Fibroblast of the aortic adventitia (primary cell): ENCODE data around the gene TOB2. TPM values are rescaled to one million over a fixed set of nuclear protein-coding genes. Genes with fewer than 3 reads are reported as not detected.

Experiments used
- DNase-seq: peaks from one replicate; pipeline ENCODE4 v3.0.0-alpha.2; 2010; ENCODE audit warnings: low read depth
- H3K4me3 ChIP-seq: 2 replicates; pipeline ENCODE4 v1.5.1; 2011; ENCODE audit warnings: low read depth, mild to moderate bottlenecking, control low read depth, low read length, moderate library complexity
- total RNA-seq: library from RNA; depleted of rRNA; stranded (reverse); fragments of >200 nt; gene quantifications from 2 replicates; pipeline ENCODE4 v1.2.3, GENCODE V29; 2012; ENCODE audit warnings: low replicate concordance
- TF ChIP-seq, protein P1 (sequence below): IDR thresholded peaks from 2 replicates; pipeline ENCODE4 v1.5.1; 2011; ENCODE audit warnings: mild to moderate bottlenecking, low read length, control low read depth, inconsistent platforms; ENCODE audit not compliant: insufficient read depth

TOB2 gene
- total RNA-seq, 1 donor: 25.4 TPM

DNA sequence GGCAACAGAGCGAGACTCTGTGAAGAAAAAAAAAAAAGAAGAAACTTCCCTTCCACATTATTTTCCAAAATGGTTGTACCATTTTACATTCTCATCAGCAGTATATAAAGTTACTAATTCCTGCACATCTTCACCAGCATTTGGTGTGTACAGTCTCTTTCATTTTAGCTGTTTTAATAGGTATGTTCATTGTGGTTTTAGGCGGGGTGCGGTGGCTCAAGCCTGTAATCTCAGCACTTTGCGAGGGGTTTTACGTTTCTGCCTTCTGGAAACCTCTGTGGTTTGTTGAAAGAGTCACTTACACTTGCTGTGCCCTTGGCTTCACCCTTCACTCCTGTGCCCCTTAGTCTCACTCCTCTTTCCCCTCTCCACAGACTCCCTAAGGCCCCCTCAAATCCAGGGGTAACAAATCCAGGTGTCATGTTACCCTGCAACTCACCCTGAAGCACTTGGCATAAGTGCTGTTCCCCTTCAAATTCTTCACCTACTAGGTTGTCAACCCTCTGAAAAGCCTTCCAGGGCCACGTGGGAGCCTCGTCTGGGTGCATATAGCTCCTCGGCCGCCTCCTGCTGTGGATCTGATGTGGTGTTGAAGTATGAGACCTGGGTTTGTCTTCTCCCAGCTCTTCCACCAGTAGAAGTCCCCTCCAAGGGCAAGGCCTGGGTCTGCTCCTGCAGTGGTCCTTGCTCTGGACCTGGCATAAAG, 20.8 kb downstream of the TOB2 start:
- no peak for DNase-seq
- TF ChIP-seq, protein P1, sequence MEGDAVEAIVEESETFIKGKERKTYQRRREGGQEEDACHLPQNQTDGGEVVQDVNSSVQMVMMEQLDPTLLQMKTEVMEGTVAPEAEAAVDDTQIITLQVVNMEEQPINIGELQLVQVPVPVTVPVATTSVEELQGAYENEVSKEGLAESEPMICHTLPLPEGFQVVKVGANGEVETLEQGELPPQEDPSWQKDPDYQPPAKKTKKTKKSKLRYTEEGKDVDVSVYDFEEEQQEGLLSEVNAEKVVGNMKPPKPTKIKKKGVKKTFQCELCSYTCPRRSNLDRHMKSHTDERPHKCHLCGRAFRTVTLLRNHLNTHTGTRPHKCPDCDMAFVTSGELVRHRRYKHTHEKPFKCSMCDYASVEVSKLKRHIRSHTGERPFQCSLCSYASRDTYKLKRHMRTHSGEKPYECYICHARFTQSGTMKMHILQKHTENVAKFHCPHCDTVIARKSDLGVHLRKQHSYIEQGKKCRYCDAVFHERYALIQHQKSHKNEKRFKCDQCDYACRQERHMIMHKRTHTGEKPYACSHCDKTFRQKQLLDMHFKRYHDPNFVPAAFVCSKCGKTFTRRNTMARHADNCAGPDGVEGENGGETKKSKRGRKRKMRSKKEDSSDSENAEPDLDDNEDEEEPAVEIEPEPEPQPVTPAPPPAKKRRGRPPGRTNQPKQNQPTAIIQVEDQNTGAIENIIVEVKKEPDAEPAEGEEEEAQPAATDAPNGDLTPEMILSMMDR: no peak
- no peak overlapping the region for H3K4me3 ChIP-seq

DNA sequence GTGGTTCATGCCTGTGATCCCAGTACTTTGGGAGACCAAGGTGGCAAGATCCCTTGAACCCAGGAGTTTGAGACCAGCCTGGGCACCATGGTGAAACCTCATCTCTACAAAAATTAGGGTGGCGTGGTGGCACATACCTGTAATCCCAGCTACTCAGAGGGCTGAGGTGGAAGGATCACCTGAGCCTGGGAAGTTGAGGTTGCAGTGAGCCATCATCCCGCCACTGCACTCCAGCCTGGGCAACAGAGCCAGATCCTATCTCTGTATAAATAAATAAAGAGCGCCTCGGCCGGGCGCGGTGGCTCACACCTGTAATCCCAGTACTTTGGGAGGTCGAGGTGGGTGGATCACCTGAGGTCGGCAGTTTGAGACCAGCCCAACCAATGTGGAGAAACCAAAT, 27.9 kb downstream of the TOB2 start:
- no peak for DNase-seq
- TF ChIP-seq, protein P1: no peak
- no peak overlapping the region for H3K4me3 ChIP-seq

DNA sequence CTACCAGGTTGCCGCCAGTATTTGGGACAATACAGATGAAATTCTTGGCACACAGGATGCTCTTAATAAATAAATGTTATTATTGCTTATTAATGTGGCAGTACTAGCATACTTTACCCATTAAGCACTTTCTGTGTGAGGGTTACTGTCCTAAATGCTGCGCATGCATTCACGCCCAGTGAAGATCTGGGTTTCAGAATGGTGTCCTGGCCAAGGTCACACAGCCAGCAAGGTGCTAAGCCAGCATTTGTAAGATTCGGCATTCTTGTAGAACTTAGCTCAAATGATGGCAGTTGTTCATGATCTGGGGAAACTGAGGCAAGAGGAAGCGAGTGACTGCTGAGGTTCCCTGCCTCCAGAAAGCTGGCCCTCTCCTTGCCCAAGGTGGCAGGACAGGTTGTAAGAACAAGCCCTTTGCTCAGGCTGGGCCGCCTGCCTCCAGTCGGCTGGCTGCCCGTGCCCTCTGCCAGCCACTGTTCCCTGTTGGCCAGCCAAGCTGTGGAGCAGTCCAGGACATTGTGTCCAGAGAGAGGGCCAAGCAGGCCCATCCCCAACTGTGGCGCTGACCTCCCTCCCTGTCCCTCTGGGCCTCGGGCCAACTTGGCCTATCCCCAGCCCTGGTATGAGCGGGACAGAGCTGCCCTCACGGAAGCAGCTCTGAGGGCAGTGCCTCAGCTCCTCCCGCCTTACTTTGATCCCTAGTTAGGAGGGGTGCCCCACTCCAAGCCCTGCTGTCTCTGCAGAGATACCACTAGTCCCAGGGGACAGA, 28.8 kb downstream of the TOB2 start:
- no peak for DNase-seq
- TF ChIP-seq, protein P1: no peak

DNA sequence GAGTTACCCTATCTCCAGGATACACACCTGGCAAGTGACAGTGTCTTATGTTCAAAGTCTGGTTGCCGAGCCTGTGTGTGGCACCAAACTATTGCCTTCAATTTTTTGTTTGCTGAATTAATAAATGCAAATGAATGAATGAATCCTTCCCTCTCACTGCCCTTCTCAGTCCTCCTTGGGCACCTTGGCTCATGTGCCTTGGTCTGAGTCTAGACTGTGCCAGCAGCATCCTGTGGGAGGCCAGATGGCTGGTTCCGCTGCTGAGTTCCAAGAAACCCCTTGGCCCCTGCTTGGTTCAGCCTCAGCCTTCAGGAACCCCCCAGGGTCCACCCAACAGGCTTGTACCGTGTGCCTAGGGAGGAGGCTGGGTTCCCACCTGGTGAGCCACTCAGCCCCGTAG, 31.0 kb downstream of the TOB2 start:
- TF ChIP-seq, protein P1: no peak
- no peak overlapping the region for H3K4me3 ChIP-seq
- no peak for DNase-seq

More for the DNA sequence above, 28.8 kb downstream of the TOB2 start:
- H3K4me3 ChIP-seq: no peak overlapping the region

DNA sequence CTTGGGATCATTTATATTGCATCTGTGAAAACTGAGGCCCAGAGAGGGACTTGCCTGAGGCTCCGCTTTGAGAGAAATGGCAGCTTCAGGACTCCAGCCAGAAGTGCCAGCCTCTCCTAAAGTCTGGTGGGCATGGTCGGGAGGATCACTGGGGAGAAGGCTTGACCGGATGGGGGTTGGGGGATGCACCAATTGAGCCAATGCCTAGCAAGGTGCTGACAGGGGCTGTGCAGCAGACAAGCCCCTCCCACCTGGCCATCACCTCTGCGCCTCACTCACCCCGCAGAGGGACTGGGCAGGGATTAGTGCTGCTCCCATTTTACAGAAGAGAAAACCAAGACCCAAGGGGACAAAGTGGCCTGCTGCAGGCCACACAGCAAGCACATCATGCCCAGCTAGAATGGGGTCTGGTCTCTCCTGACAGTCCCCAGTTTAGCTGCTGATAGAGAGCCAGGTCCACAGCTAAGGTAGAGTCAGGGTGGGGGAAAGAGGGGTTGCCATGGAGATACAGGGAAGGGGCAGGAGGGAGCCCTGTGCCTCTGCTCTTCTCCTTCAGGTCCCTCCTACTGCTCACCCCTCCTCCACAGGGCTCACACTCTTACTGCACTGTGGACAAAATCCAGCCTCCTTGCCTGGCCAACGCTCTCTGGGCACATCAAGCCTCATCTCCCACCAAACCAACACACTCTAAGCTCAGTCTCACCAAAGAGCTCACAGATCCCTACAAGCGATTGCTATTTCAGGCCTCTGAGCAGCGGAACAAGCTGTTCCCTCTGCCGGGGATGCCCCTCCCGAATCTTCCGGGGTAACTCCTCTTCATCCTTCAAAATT, 35.4 kb downstream of the TOB2 start:
- TF ChIP-seq, protein P1: no peak
- DNase-seq: no peak
- no peak overlapping the region for H3K4me3 ChIP-seq

DNA sequence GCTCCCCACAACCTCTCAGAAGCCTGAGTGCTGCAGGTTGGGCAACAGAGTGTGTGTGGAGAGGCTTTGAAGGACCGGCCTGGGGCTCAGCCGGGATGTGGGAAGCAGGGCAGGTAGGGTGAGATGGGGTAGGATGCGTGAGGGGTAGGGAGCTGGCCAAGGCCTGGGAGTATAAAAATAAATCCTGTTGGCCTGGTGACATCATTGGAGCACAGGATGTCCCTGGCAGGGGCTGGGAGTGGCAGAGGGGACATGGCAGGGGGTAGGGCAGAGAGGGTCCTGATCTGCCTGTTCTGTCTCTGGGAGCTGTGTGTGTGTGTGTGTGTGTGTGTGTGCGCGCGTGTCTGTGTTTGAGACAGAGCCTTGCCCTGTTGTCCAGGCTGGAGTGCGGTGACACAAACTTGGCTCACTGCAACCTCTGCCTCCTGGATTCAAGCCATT, 36.3 kb downstream of the TOB2 start:
- DNase-seq: no peak
- no peak overlapping the region for H3K4me3 ChIP-seq
- TF ChIP-seq, protein P1: no peak
